ENCODE measurements around the gene SH3RF2.
"Not testable (repeated sequence)": the region's sequence is repeated elsewhere in the genome, so short reads cannot be mapped to it uniquely, and the experiment has no call there.

The SH3RF2 gene

GRCh38 chr5:145981589-145982571 is 45.5 kb downstream of the SH3RF2 start:
- FAIRE-seq, result no peak

DNA sequence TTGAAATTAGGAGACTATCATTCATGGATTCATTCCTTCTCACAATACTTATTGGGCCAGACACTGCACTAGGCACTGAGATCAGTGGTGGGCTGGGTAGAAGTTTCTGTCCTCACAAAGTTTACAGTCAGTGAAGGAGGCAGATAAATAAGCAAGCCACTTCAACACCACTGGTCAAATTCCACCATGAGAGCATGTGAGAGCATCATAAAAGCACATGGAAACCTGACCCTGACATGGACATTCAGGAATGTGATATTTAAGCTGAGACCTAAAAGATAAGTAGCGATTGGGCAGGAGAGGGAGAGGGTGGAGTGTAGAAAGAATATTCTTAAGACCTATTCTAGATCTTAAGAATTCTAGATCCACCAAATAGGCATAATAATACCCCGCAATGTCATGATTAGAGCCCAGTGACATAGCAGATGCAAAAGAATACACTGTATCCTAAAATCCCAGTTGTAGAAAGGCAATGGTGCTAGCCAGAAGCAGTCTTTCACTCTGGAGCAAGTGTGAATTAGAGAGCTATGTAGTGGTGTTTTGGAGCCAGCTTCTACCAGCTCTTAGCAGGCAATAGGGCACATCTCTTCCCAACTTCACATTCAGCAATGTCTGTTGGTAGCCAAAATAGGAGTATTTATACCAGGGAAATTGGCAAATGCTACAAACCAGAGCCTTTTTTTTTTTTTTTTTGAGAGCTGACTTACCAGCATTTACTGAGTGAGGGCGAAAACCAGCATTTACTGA is 46.4 kb downstream of the SH3RF2 start:
- FAIRE-seq, result no peak

- no peak for FAIRE-seq
These were observed 47.1 kb downstream of the SH3RF2 start for GRCh38 chr5:145983446-145983845.

DNA sequence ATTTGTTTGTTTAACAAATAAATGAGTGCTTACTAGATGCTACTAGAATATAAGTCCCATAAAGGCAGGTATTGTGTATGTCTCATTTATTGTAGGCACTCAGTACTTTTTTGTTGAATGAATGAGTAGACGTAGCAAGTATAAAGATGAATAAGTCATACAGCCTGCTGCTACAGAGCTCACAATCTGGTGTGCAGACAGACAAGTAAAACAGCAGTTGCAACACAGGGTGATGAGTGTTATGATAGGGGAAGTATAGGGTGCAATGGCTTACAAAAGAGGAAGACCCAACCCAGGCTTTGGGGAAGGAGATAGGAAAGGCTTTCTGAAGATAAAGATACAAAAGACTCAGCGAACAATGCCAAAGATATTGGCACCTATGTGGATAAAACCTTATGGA is 47.7 kb downstream of the SH3RF2 start:
- FAIRE-seq, result no peak

GRCh38 chr5:145987856-145988255 is 51.5 kb downstream of the SH3RF2 start:
- FAIRE-seq, result no peak

- FAIRE-seq, result no peak
These were observed 52.6 kb downstream of the SH3RF2 start for GRCh38 chr5:145988993-145989392.

- FAIRE-seq, result no peak
These were observed 53.0 kb downstream of the SH3RF2 start for GRCh38 chr5:145989428-145989827.

DNA sequence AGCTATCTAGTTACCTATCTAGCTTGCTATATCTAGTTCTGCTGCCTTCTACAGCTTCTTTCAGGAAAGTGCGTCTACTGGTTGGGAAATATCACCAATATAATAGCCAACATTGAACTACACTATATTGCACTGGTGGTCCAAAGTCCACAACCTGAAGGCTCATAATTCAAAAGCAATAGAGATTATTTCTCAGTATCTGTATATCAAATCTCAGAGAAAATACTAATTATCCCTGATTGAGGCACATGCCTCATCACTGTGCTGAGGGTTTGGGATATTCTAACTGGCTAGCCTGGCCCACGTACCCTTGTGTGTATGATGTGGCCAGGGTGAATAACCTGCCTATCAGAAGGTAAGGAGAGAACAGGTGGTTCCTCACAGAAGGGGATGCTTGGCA is 53.8 kb downstream of the SH3RF2 start:
- no peak for FAIRE-seq

DNA sequence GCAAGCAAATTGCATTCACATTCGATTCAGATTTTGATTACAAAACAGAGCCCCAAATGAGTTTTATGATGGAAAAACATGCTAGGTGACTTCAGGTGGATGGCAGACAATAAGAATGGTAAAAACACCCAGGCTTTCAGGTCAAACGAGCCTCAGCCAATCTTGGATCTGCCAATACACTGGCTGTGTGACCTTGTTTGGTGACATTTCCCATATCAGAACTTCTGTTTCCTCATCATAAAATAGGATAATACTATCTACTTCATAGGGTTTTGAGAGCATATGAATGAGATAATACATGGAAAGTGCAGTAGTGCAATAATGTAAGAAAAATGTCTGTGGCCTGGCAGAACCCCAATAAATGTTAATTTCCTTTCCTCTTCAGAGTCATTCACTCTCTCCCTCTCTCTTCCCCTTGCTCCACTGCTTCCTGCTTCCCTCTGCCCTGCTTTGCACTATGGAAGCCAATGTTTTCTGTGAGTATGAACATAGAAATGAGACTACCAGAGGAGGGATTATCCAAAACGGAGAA is 54.7 kb downstream of the SH3RF2 start:
- no peak for FAIRE-seq

DNA sequence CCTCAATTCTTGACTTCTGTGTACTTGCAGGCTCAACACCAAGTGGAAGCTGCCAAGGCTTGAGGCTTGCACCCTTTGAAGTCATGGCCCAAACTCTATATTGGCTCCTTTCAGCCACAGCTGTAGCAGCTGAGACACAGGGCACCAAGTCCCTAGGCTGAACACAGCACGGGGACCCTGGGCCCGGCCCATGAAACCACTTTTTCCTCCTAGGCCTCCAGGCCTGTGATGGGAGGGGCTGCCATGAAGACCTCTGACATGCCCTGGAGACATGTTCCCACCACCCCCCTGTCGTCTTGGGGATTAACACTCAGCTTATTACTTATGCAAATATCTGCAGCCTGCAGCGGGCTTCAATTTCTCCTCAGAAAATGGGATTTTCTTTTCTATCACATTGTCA is 57.2 kb downstream of the SH3RF2 start:
- not testable (repeated sequence) for FAIRE-seq

GRCh38 chr5:145996135-145996534 is 59.8 kb downstream of the SH3RF2 start:
- FAIRE-seq, result no peak

DNA sequence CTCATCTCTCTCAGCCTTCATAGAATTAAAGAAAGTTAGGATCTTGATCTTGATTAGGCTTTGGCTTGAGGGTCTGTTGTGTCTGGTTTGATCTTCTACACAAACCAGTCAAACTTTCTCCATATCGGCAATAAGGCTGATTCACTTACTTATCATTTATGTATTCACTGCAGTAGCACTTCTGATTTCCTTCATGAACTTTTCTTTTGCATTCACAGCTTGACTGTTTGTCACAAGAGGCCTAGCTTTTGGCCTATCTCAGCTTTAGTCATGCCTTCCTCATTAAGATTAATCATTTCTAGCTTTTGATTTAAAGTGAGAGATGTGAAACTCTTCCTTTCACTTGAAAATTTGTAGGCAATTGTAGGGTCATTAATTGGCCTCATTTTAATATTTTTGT is 62.8 kb downstream of the SH3RF2 start:
- no peak for FAIRE-seq

GRCh38 chr5:146000072-146000471 is 63.7 kb downstream of the SH3RF2 start:
- no peak for FAIRE-seq

GRCh38 chr5:146001544-146002190 is 65.3 kb downstream of the SH3RF2 start:
- no peak for FAIRE-seq

DNA sequence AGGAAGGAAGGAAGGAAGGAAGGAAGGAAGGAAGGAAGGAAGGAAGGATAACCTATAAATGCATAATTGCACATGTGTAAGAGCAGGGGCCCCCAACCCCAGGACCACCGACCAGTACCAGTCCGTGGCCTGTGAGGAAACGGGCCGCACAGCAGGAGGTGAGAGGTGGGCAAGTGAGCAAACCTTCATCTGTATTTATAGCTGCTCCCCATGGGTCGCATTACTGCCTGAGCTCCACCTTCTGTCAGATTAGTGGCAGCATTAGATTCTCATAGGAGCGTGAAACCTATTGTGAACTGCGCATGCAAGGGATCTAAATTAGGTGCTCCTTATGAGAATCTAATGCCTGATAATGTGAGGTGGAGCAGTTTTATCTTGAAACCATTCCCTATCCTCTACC is 66.1 kb downstream of the SH3RF2 start:
- FAIRE-seq, result no peak

- no peak for FAIRE-seq
These were observed 67.5 kb downstream of the SH3RF2 start for GRCh38 chr5:146003852-146004251.

DNA sequence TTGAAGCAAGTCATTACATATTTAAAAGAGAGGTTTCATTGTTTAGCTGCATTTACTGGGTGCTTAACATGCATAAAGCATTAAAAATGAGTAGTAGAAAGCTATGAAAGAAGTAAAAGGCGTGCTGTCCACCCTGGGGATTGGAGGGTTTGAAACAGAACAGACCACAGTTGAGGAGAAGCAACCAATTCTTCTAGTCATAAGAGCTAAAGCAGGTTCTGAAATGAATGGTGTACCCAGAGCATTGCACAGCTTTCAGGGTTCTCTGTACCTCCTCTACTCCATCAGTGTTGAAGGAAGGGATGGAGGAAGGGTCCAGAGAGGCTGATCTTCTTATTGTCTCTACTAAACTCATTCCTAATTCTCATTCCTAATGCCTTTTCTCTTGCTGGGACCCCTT is 68.9 kb downstream of the SH3RF2 start:
- no peak for FAIRE-seq

- no peak for FAIRE-seq
These were observed 69.3 kb downstream of the SH3RF2 start for GRCh38 chr5:146005723-146006122.

DNA sequence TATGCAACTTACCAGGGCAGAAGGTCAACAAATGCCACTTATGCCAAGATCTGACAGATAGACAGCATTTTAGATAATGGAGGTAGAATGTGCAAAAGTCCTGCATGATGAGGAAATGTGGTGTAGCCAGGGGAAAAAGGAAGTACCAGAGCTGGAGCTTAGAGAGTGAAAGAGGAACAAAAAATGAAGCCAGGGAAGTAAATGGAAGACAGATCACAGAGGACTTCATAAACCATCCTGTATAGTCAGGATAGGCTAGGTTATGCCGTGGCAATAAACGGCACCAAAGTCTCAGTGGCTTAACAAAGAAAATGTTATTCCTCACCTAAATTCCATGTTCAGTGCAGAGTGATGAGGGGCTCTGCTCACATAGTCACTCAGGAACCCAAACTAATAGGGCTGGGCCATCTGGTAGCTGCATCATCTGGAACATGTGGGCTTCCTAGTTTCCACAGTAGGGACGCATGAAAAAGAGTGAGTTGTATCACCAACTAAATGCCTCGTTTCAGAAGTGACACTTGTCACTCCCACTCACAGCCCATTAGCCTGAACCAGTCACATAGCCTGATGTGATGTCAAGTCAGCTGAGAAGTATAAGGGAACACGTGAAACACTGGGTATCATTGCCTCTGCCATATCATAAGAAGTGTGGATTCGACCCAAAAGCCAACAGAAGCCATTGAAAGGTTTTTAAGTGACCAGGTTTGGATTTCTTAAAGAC is 70.3 kb downstream of the SH3RF2 start:
- FAIRE-seq, result no peak

- FAIRE-seq, result no peak
These were observed 70.9 kb downstream of the SH3RF2 start for GRCh38 chr5:146007270-146007669.

DNA sequence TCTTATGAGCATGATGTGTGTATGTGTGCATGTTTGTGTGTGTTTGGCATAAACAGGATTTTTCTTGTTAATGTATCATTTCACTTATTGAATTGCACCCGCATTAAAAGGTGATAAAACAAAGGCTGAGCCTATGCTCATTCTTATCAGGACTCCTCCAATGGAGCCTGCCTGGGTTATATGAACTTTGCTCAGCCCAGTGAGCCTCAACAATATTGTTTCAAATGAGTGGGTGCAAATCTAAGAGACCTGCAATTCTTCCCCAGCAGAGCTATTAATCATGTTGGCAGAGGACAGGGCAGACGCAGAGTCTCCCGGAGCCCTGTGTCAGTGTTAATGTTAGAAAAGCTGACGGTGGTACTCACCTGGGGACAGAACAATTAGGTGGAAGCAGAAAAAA is 71.6 kb downstream of the SH3RF2 start:
- no peak for FAIRE-seq

DNA sequence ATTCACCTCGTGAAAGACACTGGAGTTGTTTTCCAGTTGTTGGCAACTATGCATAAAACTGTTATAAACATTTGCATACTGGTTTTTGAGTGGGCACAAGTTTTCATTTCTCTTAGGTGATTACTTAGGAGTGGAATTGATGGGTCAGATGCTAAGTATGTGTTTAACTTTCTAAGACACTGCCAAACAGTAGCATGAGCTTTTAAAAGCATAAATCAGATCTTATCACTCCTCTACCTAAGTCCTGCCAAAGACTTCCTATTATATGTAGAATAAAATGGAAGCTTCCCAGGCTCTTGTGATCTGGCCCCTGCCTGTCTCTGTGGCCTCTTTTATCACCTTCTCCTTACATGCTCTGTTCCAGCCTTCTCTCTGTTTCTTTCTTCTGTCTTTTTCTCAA is 72.6 kb downstream of the SH3RF2 start:
- FAIRE-seq, result no peak
